Measurements from ENCODE around the gene DPP6.

The DPP6 gene

GRCh38 chr7:154743206-154743605 is 691.0 kb downstream of the DPP6 start:
- Mint-ChIP-seq H3K9me3 (no peaks in the 10 kb centered on the region), H3K4me1 (ENCODE audit: low read depth) (no peaks in the 10 kb centered on the region), H3K36me3 (ENCODE audit: low read depth) (no peaks in the 10 kb centered on the region), H3K27me3 (peaks cover 6% of the 10 kb centered on the region), H3K4me3 (no peak overlapping the region), H3K27ac (no peak overlapping the region)

- Mint-ChIP-seq H3K4me3 (no peak overlapping the region), H3K9me3 (no peaks in the 10 kb centered on the region), H3K36me3 (ENCODE audit: low read depth) (no peaks in the 10 kb centered on the region), H3K27me3 (peaks cover 6% of the 10 kb centered on the region), H3K4me1 (ENCODE audit: low read depth) (no peaks in the 10 kb centered on the region), H3K27ac (no peak overlapping the region)
Observed at GRCh38 chr7:154744256-154744860, 692.2 kb downstream of the DPP6 start.

- Mint-ChIP-seq H3K4me1 (ENCODE audit: low read depth) (no peaks in the 10 kb centered on the region), H3K36me3 (ENCODE audit: low read depth) (no peaks in the 10 kb centered on the region), H3K4me3 (no peak overlapping the region), H3K9me3 (no peaks in the 10 kb centered on the region), H3K27me3 (peaks cover 6% of the 10 kb centered on the region), H3K27ac (no peak overlapping the region)
Observed at GRCh38 chr7:154744861-154745258, 692.7 kb downstream of the DPP6 start.

GRCh38 chr7:154746571-154747360 is 694.6 kb downstream of the DPP6 start:
- H3K4me1 Mint-ChIP-seq (ENCODE audit: low read depth) = no peaks in the 10 kb centered on the region
- no peak overlapping the region for H3K27ac Mint-ChIP-seq
- H3K9me3 Mint-ChIP-seq = no peaks in the 10 kb centered on the region
- no peaks in the 10 kb centered on the region for H3K36me3 Mint-ChIP-seq (ENCODE audit: low read depth)
- H3K27me3 Mint-ChIP-seq = peaks cover 4% of the 10 kb centered on the region
- H3K4me3 Mint-ChIP-seq = no peak overlapping the region

GRCh38 chr7:154748089-154748786 is 696.0 kb downstream of the DPP6 start:
- H3K27me3 Mint-ChIP-seq = peaks cover 3% of the 10 kb centered on the region

GRCh38 chr7:154750353-154750801 is 698.2 kb downstream of the DPP6 start:
- Mint-ChIP-seq H3K9me3 (peaks cover 5% of the 10 kb centered on the region), H3K4me1 (ENCODE audit: low read depth) (no peaks in the 10 kb centered on the region), H3K27me3 (no peaks in the 10 kb centered on the region)

More at GRCh38 chr7:154748089-154748786, 696.0 kb downstream of the DPP6 start:
- H3K4me1 Mint-ChIP-seq (ENCODE audit: low read depth) = no peaks in the 10 kb centered on the region
- H3K4me3 Mint-ChIP-seq = no peak overlapping the region
- H3K27ac Mint-ChIP-seq = no peak overlapping the region
- H3K9me3 Mint-ChIP-seq = no peaks in the 10 kb centered on the region
- no peaks in the 10 kb centered on the region for H3K36me3 Mint-ChIP-seq (ENCODE audit: low read depth)

GRCh38 chr7:154753226-154753625 is 701.0 kb downstream of the DPP6 start:
- Mint-ChIP-seq H3K36me3 (ENCODE audit: low read depth) (no peaks in the 10 kb centered on the region), H3K27ac (no peak overlapping the region), H3K27me3 (no peaks in the 10 kb centered on the region), H3K4me1 (ENCODE audit: low read depth) (no peaks in the 10 kb centered on the region), H3K4me3 (no peak overlapping the region), H3K9me3 (peaks cover 5% of the 10 kb centered on the region)

More at GRCh38 chr7:154750353-154750801, 698.2 kb downstream of the DPP6 start:
- no peak overlapping the region for H3K27ac Mint-ChIP-seq
- no peaks in the 10 kb centered on the region for H3K36me3 Mint-ChIP-seq (ENCODE audit: low read depth)
- H3K4me3 Mint-ChIP-seq = no peak overlapping the region

GRCh38 chr7:154757756-154758155 is 705.6 kb downstream of the DPP6 start:
- Mint-ChIP-seq H3K36me3 (ENCODE audit: low read depth) (no peaks in the 10 kb centered on the region), H3K9me3 (peaks cover 5% of the 10 kb centered on the region), H3K4me3 (no peak overlapping the region), H3K27me3 (no peaks in the 10 kb centered on the region), H3K4me1 (ENCODE audit: low read depth) (no peaks in the 10 kb centered on the region), H3K27ac (no peak overlapping the region)

GRCh38 chr7:154759989-154760388 is 707.8 kb downstream of the DPP6 start:
- H3K9me3 Mint-ChIP-seq = no peaks in the 10 kb centered on the region
- no peaks in the 10 kb centered on the region for H3K4me1 Mint-ChIP-seq (ENCODE audit: low read depth)
- no peaks in the 10 kb centered on the region for H3K36me3 Mint-ChIP-seq (ENCODE audit: low read depth)
- H3K27me3 Mint-ChIP-seq = no peaks in the 10 kb centered on the region
- no peak overlapping the region for H3K4me3 Mint-ChIP-seq
- no peak overlapping the region for H3K27ac Mint-ChIP-seq

GRCh38 chr7:154765118-154765517 is 712.9 kb downstream of the DPP6 start:
- no peaks in the 10 kb centered on the region for H3K4me1 Mint-ChIP-seq (ENCODE audit: low read depth)
- no peaks in the 10 kb centered on the region for H3K9me3 Mint-ChIP-seq
- no peaks in the 10 kb centered on the region for H3K27me3 Mint-ChIP-seq
- no peak overlapping the region for H3K4me3 Mint-ChIP-seq
- no peak overlapping the region for H3K27ac Mint-ChIP-seq
- H3K36me3 Mint-ChIP-seq (ENCODE audit: low read depth) = no peaks in the 10 kb centered on the region

GRCh38 chr7:154767142-154767541 is 714.9 kb downstream of the DPP6 start:
- H3K4me3 Mint-ChIP-seq = no peak overlapping the region
- no peaks in the 10 kb centered on the region for H3K27me3 Mint-ChIP-seq
- no peaks in the 10 kb centered on the region for H3K36me3 Mint-ChIP-seq (ENCODE audit: low read depth)
- H3K27ac Mint-ChIP-seq = no peak overlapping the region
- no peaks in the 10 kb centered on the region for H3K4me1 Mint-ChIP-seq (ENCODE audit: low read depth)
- H3K9me3 Mint-ChIP-seq = no peaks in the 10 kb centered on the region

GRCh38 chr7:154767821-154768415 is 715.7 kb downstream of the DPP6 start:
- Mint-ChIP-seq H3K27me3 (no peaks in the 10 kb centered on the region), H3K27ac (no peak overlapping the region), H3K36me3 (ENCODE audit: low read depth) (no peaks in the 10 kb centered on the region), H3K4me3 (no peak overlapping the region), H3K4me1 (ENCODE audit: low read depth) (no peaks in the 10 kb centered on the region), H3K9me3 (no peaks in the 10 kb centered on the region)

- no peaks in the 10 kb centered on the region for H3K27me3 Mint-ChIP-seq
- H3K36me3 Mint-ChIP-seq (ENCODE audit: low read depth) = no peaks in the 10 kb centered on the region
- H3K9me3 Mint-ChIP-seq = no peaks in the 10 kb centered on the region
- H3K4me1 Mint-ChIP-seq (ENCODE audit: low read depth) = no peaks in the 10 kb centered on the region
- H3K4me3 Mint-ChIP-seq = no peak overlapping the region
- no peak overlapping the region for H3K27ac Mint-ChIP-seq
Observed at GRCh38 chr7:154769001-154769400, 716.8 kb downstream of the DPP6 start.

- Mint-ChIP-seq H3K4me1 (ENCODE audit: low read depth) (no peaks in the 10 kb centered on the region), H3K27me3 (no peaks in the 10 kb centered on the region), H3K9me3 (no peaks in the 10 kb centered on the region), H3K27ac (no peak overlapping the region), H3K36me3 (ENCODE audit: low read depth) (no peaks in the 10 kb centered on the region), H3K4me3 (no peak overlapping the region)
Observed at GRCh38 chr7:154769527-154769926, 717.3 kb downstream of the DPP6 start.

- Mint-ChIP-seq H3K9me3 (no peaks in the 10 kb centered on the region), H3K36me3 (ENCODE audit: low read depth) (no peaks in the 10 kb centered on the region), H3K27ac (no peak overlapping the region), H3K4me1 (ENCODE audit: low read depth) (no peaks in the 10 kb centered on the region), H3K4me3 (no peak overlapping the region), H3K27me3 (no peaks in the 10 kb centered on the region)
Observed at GRCh38 chr7:154770361-154770760, 718.2 kb downstream of the DPP6 start.

Measured in stimulated activated naive CD8-positive, alpha-beta T cell treated with anti-CD3 and anti-CD28 coated beads, Interleukin-15, Interleukin-2, amounts not matched to agents 100 ng/mL and 50 ng/mL, for 24 hours (primary cell).